Left lung (tissue), 10 donors: Measurements from ENCODE around the gene CACNA1E. TPM values are rescaled to one million over a fixed set of nuclear protein-coding genes. Genes with fewer than 3 reads are reported as not detected.
A peak's percentile ranks its signal among the peaks of the same experiment; 100 is the strongest.

Experiments
- ATAC-seq: fragments of 200-7000 bp; cut with Tn5 transposase; one replicate; pipeline ENCODE4 v1.9.1; 2020; ENCODE audit warnings: moderate library complexity
- DNase-seq, 4 donors: peaks; one replicate each; pipeline ENCODE4 v3.0.0-alpha.2; 2013 to 2020
- H3K27ac ChIP-seq, 2 donors: fragments of 200-600 bp; sonication (generic) in 1 of 2; one replicate each; pipeline versions ENCODE4 v1.5.0 to v1.8.0; 2020 to 2021
- H3K27me3 ChIP-seq, 2 donors: fragments of 200-600 bp; sonication (generic) in 1 of 2; one replicate each; pipeline versions ENCODE4 v1.5.0 to v1.8.0; 2020 to 2021
- H3K36me3 ChIP-seq, 2 donors: fragments of 200-600 bp; sonication (generic) in 1 of 2; one replicate each; pipeline versions ENCODE4 v1.5.0 to v1.8.0; 2020 to 2021
- H3K4me1 ChIP-seq, 2 donors: fragments of 200-600 bp; one replicate each; pipeline ENCODE4 v1.8.0; 2021
- H3K4me3 ChIP-seq, 2 donors: fragments of 200-600 bp; sonication (generic) in 1 of 2; one replicate each; pipeline versions ENCODE4 v1.5.0 to v1.8.0; 2020 to 2021; ENCODE audit warnings: mild to moderate bottlenecking in 1 of 2
- H3K9me3 ChIP-seq, 2 donors: fragments of 200-600 bp; sonication (generic) in 1 of 2; one replicate each; pipeline versions ENCODE4 v1.5.0 to v1.8.0; 2020 to 2021
- CTCF ChIP-seq, 2 donors: fragments of 200-600 bp; sonication (generic) in 1 of 2; IDR thresholded peaks; one replicate each; pipeline versions ENCODE4 v1.5.0 to v1.8.0; 2021; ENCODE audit warnings: antibody characterized with exemption in 2 of 2
- intact Hi-C, 2 donors: fragments of 100-400 bp; cut with DNase I; formaldehyde crosslinking; loops; one replicate each; pipeline versions ENCODE4 v1.11.2 to v1.14.2; 2022
- polyA plus RNA-seq, 6 donors: library from polyadenylated mRNA; unstranded; fragments of 120-200 nt; gene quantifications; one replicate each; pipeline ENCODE4 v1.2.1, GENCODE V29; 2013; ENCODE audit not compliant: insufficient read length in 6 of 6
- total RNA-seq, 2 donors: library from RNA; stranded (reverse); fragmentation: NEBNext Ultra II Directional; extraction: Animal tissue kit (Norgen Biotek cat#: 25700); gene quantifications; one replicate each; pipeline ENCODE4 v1.2.1, GENCODE V29; 2021
- donor health status: DM: no; HTN: yes; CAD: no.
- donor health status: DM: no; HTN: no; CAD: no.

Gene CACNA1E
- total and polyA plus RNA-seq, 8 donors, result 0.03 to 1.2 (median 0.13) TPM; not detected in 1

DNA sequence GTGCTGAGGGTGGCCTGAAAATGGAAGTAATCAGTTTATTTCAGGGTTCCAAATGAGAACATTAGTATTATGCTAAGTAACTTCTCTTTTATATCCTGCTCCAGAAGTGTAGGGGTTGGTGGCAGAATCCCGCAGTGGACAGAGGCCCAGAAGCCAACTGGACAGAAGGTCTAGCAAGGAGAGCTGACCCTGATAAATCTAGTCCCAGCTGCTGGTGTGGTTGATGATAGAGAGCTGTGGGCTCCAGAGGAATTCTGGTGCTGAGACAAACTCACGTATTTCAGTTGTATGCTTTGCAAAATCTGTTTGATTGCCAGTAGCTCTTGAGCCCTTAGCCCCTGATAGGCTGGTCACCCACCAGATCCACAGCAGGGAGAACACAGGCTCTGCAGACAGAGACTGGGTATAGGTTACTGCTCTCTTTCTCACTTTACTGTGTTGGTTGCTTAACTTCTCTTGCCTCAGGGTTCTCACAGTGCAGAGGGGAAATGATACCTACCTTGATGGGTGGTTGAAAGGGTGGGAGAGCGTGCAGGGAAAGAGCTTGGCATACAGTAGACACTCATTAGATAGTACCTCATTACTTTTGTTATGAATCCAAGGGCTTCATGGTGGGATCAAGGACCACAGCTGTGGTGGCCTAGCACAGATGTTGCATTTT is 29.6 kb upstream of the CACNA1E start:
- no peak for TF ChIP-seq CTCF (IDR thresholded peaks at IDR 0.05)
- Histone ChIP-seq H3K36me3 (no peaks in the 10 kb centered on the region), H3K9me3 (peaks cover 0 to 9% of the 10 kb centered on the region in 2 donors), H3K4me3 (no peak overlapping the region), H3K27me3 (no peaks in the 10 kb centered on the region), H3K27ac (no peak overlapping the region), H3K4me1 (no peaks in the 10 kb centered on the region)
- DNase-seq (no peak), ATAC-seq (no peak)
- intact Hi-C loops, result no loop called here

GRCh38 chr1:181456551-181456950 is 26.8 kb upstream of the CACNA1E start:
- Histone ChIP-seq H3K4me3 (no peak overlapping the region), H3K4me1 (no peaks in the 10 kb centered on the region), H3K27ac (no peak overlapping the region), H3K27me3 (no peaks in the 10 kb centered on the region), H3K36me3 (no peaks in the 10 kb centered on the region), H3K9me3 (peaks cover 0 to 9% of the 10 kb centered on the region in 2 donors)
- TF ChIP-seq CTCF (IDR thresholded peaks at IDR 0.05), result no peak
- DNase-seq (no peak), ATAC-seq (no peak)
- intact Hi-C loops, result no loop called here

- DNase-seq, result no peak
- TF ChIP-seq CTCF (IDR thresholded peaks at IDR 0.05), result no peak
- no peak overlapping the region for H3K4me3 ChIP-seq
- ATAC-seq, result no peak
- H3K36me3 ChIP-seq, result no peaks in the 10 kb centered on the region
- H3K9me3 ChIP-seq, result peaks cover 0 to 9% of the 10 kb centered on the region in 2 donors
- H3K27ac ChIP-seq, result no peak overlapping the region
- H3K4me1 ChIP-seq, result no peaks in the 10 kb centered on the region
- H3K27me3 ChIP-seq, result no peaks in the 10 kb centered on the region
- intact Hi-C loops, result no loop called here
Observed at GRCh38 chr1:181458419-181458818, 24.9 kb upstream of the CACNA1E start.

- ATAC-seq (no peak), DNase-seq (no peak)
- Histone ChIP-seq H3K27ac (no peak overlapping the region), H3K4me1 (no peaks in the 10 kb centered on the region), H3K4me3 (no peak overlapping the region), H3K9me3 (peaks cover 0 to 9% of the 10 kb centered on the region in 2 donors), H3K27me3 (no peaks in the 10 kb centered on the region), H3K36me3 (no peaks in the 10 kb centered on the region)
- intact Hi-C loops, result no loop called here
- no peak for TF ChIP-seq CTCF (IDR thresholded peaks at IDR 0.05)
Observed at GRCh38 chr1:181459067-181459466, 24.2 kb upstream of the CACNA1E start.

DNA sequence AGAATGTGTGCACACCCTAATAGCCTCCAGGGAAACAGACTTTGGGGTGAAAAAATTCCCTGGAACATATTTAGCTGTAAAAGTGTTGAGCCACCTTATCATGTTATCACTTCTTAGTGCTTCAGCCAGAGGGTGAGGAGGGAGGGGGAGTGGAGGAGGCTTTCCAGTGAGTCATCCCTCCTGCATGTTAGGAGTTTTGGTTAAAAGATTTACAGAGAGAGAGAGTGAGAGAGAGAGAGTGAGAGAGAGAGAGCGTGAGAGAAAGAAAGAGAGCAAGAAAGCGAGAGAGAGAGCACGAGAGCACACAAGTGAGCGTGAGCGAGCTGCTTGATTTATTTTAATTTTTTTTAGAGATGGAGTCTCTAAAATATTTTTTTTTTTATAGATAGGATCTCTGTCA is 13.5 kb upstream of the CACNA1E start:
- Histone ChIP-seq H3K4me1 (no peaks in the 10 kb centered on the region), H3K4me3 (no peak overlapping the region), H3K36me3 (no peaks in the 10 kb centered on the region), H3K27me3 (peaks cover 9 to 24% of the 10 kb centered on the region in 2 donors), H3K27ac (no peak overlapping the region), H3K9me3 (no peaks in the 10 kb centered on the region)
- TF ChIP-seq CTCF (IDR thresholded peaks at IDR 0.05), result no peak
- intact Hi-C loops, result loop anchor here in 1 of 2 donors (10.0 kb wide), 2 partner anchors 205 to 465 kb away; no protein-coding TSS in a partner anchor
- DNase-seq (no peak), ATAC-seq (peak; percentile 85)
